RWPE2 (cell line): ENCODE measurements around the gene SERPINH1.

Source experiments
- ATAC-seq: fragments of 200-7000 bp; cut with Tn5 transposase; 3 replicates; pipeline ENCODE4 v1.9.1; 2021; ENCODE audit warnings: low read depth
- DNase-seq: peaks from one replicate; pipeline ENCODE4 v3.0.0-alpha.2; 2020; ENCODE audit warnings: low spot score
- H3K27ac ChIP-seq: fragments of 450-650 bp; 2 replicates; pipeline ENCODE4 v1.5.1; 2017; ENCODE audit warnings: mild to moderate bottlenecking; ENCODE audit not compliant: poor library complexity, severe bottlenecking
- H3K27me3 ChIP-seq: fragments of 250-450 bp; sonication (Bioruptor Pico); 2 replicates; pipeline ENCODE4 v1.5.1; 2021; ENCODE audit warnings: mild to moderate bottlenecking, moderate library complexity; ENCODE audit not compliant: insufficient read depth, poor library complexity, severe bottlenecking
- H3K36me3 ChIP-seq: fragments of 250-450 bp; sonication (Bioruptor Pico); 2 replicates; pipeline ENCODE4 v1.5.1; 2020; ENCODE audit warnings: low read depth, mild to moderate bottlenecking, moderate library complexity
- H3K4me1 ChIP-seq: fragments of 250-450 bp; sonication (Bioruptor Pico); 2 replicates; pipeline ENCODE4 v1.5.1; 2021; ENCODE audit warnings: mild to moderate bottlenecking, moderate library complexity; ENCODE audit not compliant: insufficient read depth, poor library complexity, severe bottlenecking
- H3K4me3 ChIP-seq: fragments of 250-450 bp; sonication (Bioruptor Pico); 2 replicates; pipeline ENCODE4 v1.5.1; 2021; ENCODE audit warnings: mild to moderate bottlenecking, moderate library complexity; ENCODE audit not compliant: severe bottlenecking
- H3K9me3 ChIP-seq: fragments of 250-450 bp; sonication (Bioruptor Pico); 2 replicates; pipeline ENCODE4 v1.5.1; 2021; ENCODE audit warnings: mild to moderate bottlenecking, moderate library complexity; ENCODE audit not compliant: severe bottlenecking
- CTCF ChIP-seq: fragments of 450-650 bp; IDR thresholded peaks from one replicate; pipeline ENCODE4 v1.5.1; 2017; ENCODE audit warnings: mild to moderate bottlenecking, moderate library complexity; ENCODE audit not compliant: poor library complexity, severe bottlenecking

The SERPINH1 gene

GRCh38 chr11:75518204-75518549 is 43.9 kb upstream of the SERPINH1 start:
- no peaks in the 10 kb centered on the region for H3K4me1 ChIP-seq
- H3K27ac ChIP-seq = no peak overlapping the region
- TF ChIP-seq CTCF = no peak

DNA sequence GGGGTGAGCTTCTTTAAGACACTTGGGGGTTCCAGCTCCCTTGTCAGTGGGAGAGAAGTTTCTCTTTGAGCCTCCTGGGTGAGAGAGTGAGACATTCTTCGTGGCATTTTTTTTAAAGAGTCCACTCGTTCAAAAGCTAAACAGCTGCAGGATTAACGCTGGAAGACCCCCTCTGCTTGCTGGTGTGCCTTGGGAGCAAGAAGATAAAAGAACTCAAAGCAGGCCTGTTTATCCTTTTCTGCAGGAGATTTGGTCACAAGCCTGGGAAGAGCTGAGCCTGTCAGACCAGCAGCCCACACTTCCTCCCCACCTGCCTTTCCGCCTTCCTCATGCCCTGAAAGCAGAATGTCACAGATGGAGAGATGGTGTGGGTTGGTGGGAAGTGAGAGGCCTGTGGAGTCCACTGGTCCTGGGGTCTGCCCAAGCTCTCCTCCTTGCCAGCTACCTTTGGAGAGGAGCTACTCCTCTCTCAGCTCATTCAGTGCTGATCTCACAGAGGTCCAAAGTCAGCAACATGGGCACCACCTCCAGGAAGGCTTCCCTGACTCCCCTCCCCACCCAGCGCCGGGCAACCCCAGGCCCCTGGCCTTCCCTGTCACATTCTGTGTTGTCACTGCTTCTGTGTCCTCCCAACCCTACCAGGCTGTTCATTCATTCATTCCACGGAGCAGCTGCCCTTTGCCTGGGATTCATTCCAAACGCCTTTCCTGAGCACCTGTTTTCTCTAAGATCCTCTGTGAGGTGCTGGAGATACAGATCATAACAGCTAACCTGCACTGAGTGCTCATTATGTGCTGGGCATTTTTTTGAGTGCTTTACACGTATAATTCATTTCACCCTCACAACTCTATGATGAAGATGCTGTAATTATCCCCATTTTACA is 43.0 kb upstream of the SERPINH1 start:
- no peak for ATAC-seq
- TF ChIP-seq CTCF = no peak

More at GRCh38 chr11:75518204-75518549, 43.9 kb upstream of the SERPINH1 start:
- no peaks in the 10 kb centered on the region for H3K36me3 ChIP-seq
- ATAC-seq (no peak), DNase-seq (no peak)
- no peaks in the 10 kb centered on the region for H3K9me3 ChIP-seq
- no peaks in the 10 kb centered on the region for H3K27me3 ChIP-seq
- no peak overlapping the region for H3K4me3 ChIP-seq

GRCh38 chr11:75520688-75521087 is 41.4 kb upstream of the SERPINH1 start:
- Histone ChIP-seq H3K9me3 (no peaks in the 10 kb centered on the region), H3K27me3 (no peaks in the 10 kb centered on the region), H3K4me1 (no peaks in the 10 kb centered on the region), H3K4me3 (no peak overlapping the region), H3K27ac (no peak overlapping the region), H3K36me3 (no peaks in the 10 kb centered on the region)
- no peak for TF ChIP-seq CTCF
- ATAC-seq = no peak
- DNase-seq = no peak

More for the DNA sequence above, 43.0 kb upstream of the SERPINH1 start:
- H3K36me3 ChIP-seq = no peaks in the 10 kb centered on the region
- no peak overlapping the region for H3K4me3 ChIP-seq
- no peaks in the 10 kb centered on the region for H3K4me1 ChIP-seq
- H3K27ac ChIP-seq = no peak overlapping the region
- no peaks in the 10 kb centered on the region for H3K9me3 ChIP-seq
- no peaks in the 10 kb centered on the region for H3K27me3 ChIP-seq
- no peak for DNase-seq

- no peak for TF ChIP-seq CTCF
- DNase-seq (no peak), ATAC-seq (no peak)
- no peak overlapping the region for H3K4me3 ChIP-seq
- H3K36me3 ChIP-seq = no peaks in the 10 kb centered on the region
- no peaks in the 10 kb centered on the region for H3K9me3 ChIP-seq
- H3K27me3 ChIP-seq = no peaks in the 10 kb centered on the region
- H3K4me1 ChIP-seq = no peaks in the 10 kb centered on the region
- H3K27ac ChIP-seq = no peak overlapping the region
Measured at GRCh38 chr11:75522286-75523044, 39.6 kb upstream of the SERPINH1 start.
